ENCODE data around the gene SSBP3.

- no peak for TF ChIP-seq CTCF (IDR thresholded peaks at IDR 0.05)
- TF ChIP-seq POLR2A (IDR thresholded peaks at IDR 0.05) = no peak
These were observed 22.8 kb upstream of the SSBP3 start for GRCh38 chr1:54428837-54429518.

Data from thyroid gland (tissue), 4 donors.